OCI-LY7 (cell line): ENCODE measurements around the gene DHX15. TPM values are rescaled to one million over a fixed set of nuclear protein-coding genes. Genes with fewer than 3 reads are reported as not detected.

Source experiments
- BruUV-seq: library from RNA; stranded (reverse); fragments of 400-500 nt; replicated peaks from 2 replicates; lab custom pipeline; 2021; lab: Mats Ljungman, UMichigan
- CTCF ChIA-PET: fragments of 300-600 bp; sonication (Branson Sonifier 250); formaldehyde crosslinking; loops from one replicate; lab custom pipeline; 2022; ENCODE audit warnings: antibody characterized with exemption; ENCODE audit not compliant: unreplicated experiment; lab: Charles Lee
- POLR2A ChIA-PET: fragments of 300-600 bp; sonication (Branson Sonifier 250); formaldehyde crosslinking; loops from one replicate; lab custom pipeline; 2022; ENCODE audit warnings: antibody characterized with exemption; lab: Charles Lee
- DNase-seq: peaks from one replicate; pipeline ENCODE4 v3.0.0-alpha.2; 2015; ENCODE audit warnings: low spot score
- H2AFZ ChIP-seq: fragments of 200-600 bp; sonication (generic), shearing (Covaris generic); 2 replicates; pipeline ENCODE4 v1.6.1; 2014; ENCODE audit warnings: mild to moderate bottlenecking, antibody characterized with exemption, low read length, moderate library complexity
- H3K27ac ChIP-seq: fragments of 200-600 bp; sonication (generic); 2 replicates; pipeline ENCODE4 v1.5.1; 2014; ENCODE audit warnings: mixed run types, low read depth, mild to moderate bottlenecking, moderate library complexity, low read length, inconsistent platforms; ENCODE audit not compliant: poor library complexity, severe bottlenecking
- H3K36me3 ChIP-seq: fragments of 200-600 bp; sonication (generic); 2 replicates; pipeline ENCODE4 v1.6.1; 2014; ENCODE audit warnings: mild to moderate bottlenecking, antibody characterized with exemption, low read length, moderate library complexity, mixed read lengths; ENCODE audit not compliant: insufficient read depth
- H3K4me1 ChIP-seq: fragments of 200-600 bp; sonication (generic); 2 replicates; pipeline ENCODE4 v1.5.1; 2014; ENCODE audit warnings: mild to moderate bottlenecking, low read length; ENCODE audit not compliant: insufficient read depth, poor library complexity, severe bottlenecking
- H3K4me2 ChIP-seq: fragments of 200-600 bp; sonication (generic); 2 replicates; pipeline ENCODE4 v1.6.1; 2014; ENCODE audit warnings: mild to moderate bottlenecking, low read length
- H3K4me3 ChIP-seq: fragments of 200-600 bp; sonication (generic); 2 replicates; pipeline ENCODE4 v1.5.1; 2014; ENCODE audit warnings: mild to moderate bottlenecking, low read depth, low read length; ENCODE audit not compliant: poor library complexity, severe bottlenecking
- H3K79me2 ChIP-seq: fragments of 200-600 bp; sonication (generic); 2 replicates; pipeline ENCODE4 v1.6.1; 2016; ENCODE audit warnings: low read depth, mild to moderate bottlenecking, low read length, moderate library complexity, mixed read lengths; ENCODE audit not compliant: insufficient read depth
- H3K9me2 ChIP-seq: fragments of 200-600 bp; sonication (generic); 2 replicates; pipeline ENCODE4 v1.6.1; 2016; ENCODE audit warnings: mild to moderate bottlenecking, low read length, mixed read lengths; ENCODE audit not compliant: insufficient read depth
- H3K9me3 ChIP-seq: fragments of 200-600 bp; sonication (generic); 2 replicates; pipeline ENCODE4 v1.6.1; 2014; ENCODE audit warnings: mild to moderate bottlenecking, mixed run types, low read length, mixed read lengths
- H4K20me1 ChIP-seq: fragments of 200-600 bp; sonication (generic); 2 replicates; pipeline ENCODE4 v1.6.1; 2014; ENCODE audit warnings: mild to moderate bottlenecking, antibody characterized with exemption, low read length, moderate library complexity, mixed read lengths; ENCODE audit not compliant: insufficient read depth
- EZH2phosphoT487 ChIP-seq: fragments of 200-600 bp; sonication (generic); IDR thresholded peaks from 2 replicates; pipeline ENCODE4 v1.6.1; 2018; ENCODE audit warnings: low read depth, borderline replicate concordance, mild to moderate bottlenecking, mixed run types, antibody characterized with exemption, low read length, moderate library complexity, mixed read lengths
- intact Hi-C: fragments of 100-400 bp; cut with micrococcal nuclease; formaldehyde crosslinking; loops from one replicate; pipeline ENCODE4 v1.10.0; 2022; ENCODE audit not compliant: unreplicated experiment
- total RNA-seq, 2 experiments: library from RNA; depleted of rRNA in 1 of 2; stranded (reverse); fragments of >200 nt in 1 of 2; shearing (Covaris generic) in 1 of 2; gene quantifications; 2 replicates each; pipeline ENCODE4 v1.2.3, GENCODE V29; 2014 to 2022
- TF ChIP-seq, protein P1 (sequence below): fragments of 200-600 bp; sonication (generic); conservative IDR thresholded peaks from 2 replicates; pipeline ENCODE4 v1.5.1; 2014; ENCODE audit warnings: mild to moderate bottlenecking, antibody characterized with exemption, low read length, moderate library complexity, mixed read lengths

Gene DHX15
- total RNA-seq, 2 experiments from 2014 or later = 189 to 237 TPM

DNA sequence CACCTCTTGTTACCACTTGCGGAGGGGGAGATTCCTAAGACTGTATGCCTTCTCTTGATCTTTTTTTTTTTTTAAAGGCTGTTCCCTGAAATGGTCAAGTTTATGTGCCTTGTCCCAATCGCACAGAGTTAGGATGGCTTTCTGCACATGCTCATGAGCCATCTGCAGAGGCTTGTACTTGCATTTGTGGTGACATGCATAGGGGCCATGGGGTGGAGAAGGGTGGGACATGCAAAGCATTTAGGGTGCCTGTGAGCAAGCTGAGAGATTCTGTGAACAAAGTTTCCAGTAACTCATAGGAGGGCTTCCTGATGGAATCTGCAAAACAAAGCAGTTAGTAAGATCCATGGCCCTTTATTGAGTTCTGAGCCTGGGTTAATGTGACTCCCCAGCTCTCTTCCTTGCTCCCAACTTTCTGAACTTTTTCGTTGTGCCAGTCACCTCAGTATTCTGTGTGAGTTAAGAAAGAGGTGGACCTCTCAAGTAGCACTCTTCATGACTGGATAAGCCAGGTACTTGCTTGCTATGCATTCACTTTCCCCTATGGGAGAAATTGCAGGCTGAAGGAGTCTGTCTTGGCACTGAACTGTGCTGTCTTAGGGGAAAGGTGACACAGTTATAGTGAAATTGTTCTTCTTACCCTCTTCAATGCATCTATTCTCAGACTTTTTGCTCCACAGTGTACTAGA lies 37.9 kb upstream of the DHX15 start:
- intact Hi-C loops = no loop called here
- BruUV-seq = no TSS peak
- CTCF ChIA-PET = no interaction called here
- TF ChIP-seq, protein P1, sequence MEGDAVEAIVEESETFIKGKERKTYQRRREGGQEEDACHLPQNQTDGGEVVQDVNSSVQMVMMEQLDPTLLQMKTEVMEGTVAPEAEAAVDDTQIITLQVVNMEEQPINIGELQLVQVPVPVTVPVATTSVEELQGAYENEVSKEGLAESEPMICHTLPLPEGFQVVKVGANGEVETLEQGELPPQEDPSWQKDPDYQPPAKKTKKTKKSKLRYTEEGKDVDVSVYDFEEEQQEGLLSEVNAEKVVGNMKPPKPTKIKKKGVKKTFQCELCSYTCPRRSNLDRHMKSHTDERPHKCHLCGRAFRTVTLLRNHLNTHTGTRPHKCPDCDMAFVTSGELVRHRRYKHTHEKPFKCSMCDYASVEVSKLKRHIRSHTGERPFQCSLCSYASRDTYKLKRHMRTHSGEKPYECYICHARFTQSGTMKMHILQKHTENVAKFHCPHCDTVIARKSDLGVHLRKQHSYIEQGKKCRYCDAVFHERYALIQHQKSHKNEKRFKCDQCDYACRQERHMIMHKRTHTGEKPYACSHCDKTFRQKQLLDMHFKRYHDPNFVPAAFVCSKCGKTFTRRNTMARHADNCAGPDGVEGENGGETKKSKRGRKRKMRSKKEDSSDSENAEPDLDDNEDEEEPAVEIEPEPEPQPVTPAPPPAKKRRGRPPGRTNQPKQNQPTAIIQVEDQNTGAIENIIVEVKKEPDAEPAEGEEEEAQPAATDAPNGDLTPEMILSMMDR = no peak
- no peak for TF ChIP-seq EZH2phosphoT487
- H2AFZ ChIP-seq = no peak overlapping the region
- H3K27ac ChIP-seq = no peak overlapping the region
- no peaks in the 10 kb centered on the region for H3K9me2 ChIP-seq
- no peaks in the 10 kb centered on the region for H3K4me1 ChIP-seq
- no peak for DNase-seq
- H3K9me3 ChIP-seq = no peaks in the 10 kb centered on the region
- H3K4me2 ChIP-seq = no peak overlapping the region
- no peaks in the 10 kb centered on the region for H3K79me2 ChIP-seq
- H4K20me1 ChIP-seq = no peaks in the 10 kb centered on the region
- H3K36me3 ChIP-seq = no peaks in the 10 kb centered on the region
- POLR2A ChIA-PET = interaction anchor here (0.7 kb wide), 1 partner anchor 841 kb away, joined by 3 read pairs; no protein-coding TSS in a partner anchor
- no peak overlapping the region for H3K4me3 ChIP-seq

DNA sequence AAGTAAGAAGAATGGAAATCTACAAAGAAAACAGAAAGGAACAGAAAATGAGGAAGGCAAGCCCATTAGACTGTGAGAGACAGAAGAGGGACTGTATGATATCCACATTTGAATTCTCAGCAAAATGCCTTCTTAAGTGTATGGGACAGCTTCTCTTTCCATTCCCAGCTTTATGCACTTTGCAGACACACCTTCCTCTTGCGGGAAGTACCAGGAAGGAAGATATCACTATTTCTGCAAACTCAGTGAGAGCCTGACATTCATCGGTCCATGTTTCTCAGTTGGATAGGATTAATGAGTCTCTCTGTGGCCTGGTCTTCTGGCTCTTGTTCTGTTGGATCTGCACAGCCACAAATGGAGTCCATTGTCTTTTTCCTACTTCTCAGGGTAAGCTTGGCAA lies 31.6 kb upstream of the DHX15 start:
- no peak for TF ChIP-seq EZH2phosphoT487
- TF ChIP-seq, protein P1 = no peak
- no TSS peak for BruUV-seq
- intact Hi-C loops = no loop called here
- Histone ChIP-seq H3K9me3 (no peaks in the 10 kb centered on the region), H3K4me2 (no peak overlapping the region), H3K4me3 (no peak overlapping the region), H2AFZ (no peak overlapping the region), H3K27ac (no peak overlapping the region), H3K9me2 (no peaks in the 10 kb centered on the region), H3K4me1 (no peaks in the 10 kb centered on the region), H4K20me1 (no peaks in the 10 kb centered on the region), H3K79me2 (no peaks in the 10 kb centered on the region), H3K36me3 (no peaks in the 10 kb centered on the region)
- no peak for DNase-seq
- CTCF ChIA-PET = no interaction called here
- POLR2A ChIA-PET = no interaction called here

DNA sequence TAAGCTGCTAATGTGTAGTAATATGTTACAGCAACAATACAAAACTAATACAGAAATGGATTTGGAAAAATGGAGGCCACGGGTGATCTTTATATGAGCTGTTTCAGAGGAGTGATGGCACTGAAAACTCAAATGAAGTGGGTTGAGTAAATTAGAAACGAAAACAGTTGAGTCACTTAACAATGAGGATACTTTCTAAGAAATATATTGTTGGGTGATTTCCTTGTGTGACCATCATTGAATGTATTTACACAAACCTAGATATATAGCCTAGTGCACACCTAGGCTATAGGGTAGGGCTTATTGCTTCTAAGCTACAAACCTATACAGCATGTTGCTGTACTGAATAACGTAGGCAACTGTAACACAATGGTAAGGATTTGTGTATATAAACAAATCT lies 30.5 kb upstream of the DHX15 start:
- no peak overlapping the region for H2AFZ ChIP-seq
- H3K9me2 ChIP-seq = no peaks in the 10 kb centered on the region
- no peaks in the 10 kb centered on the region for H3K79me2 ChIP-seq
- DNase-seq = no peak
- intact Hi-C loops = no loop called here
- H3K27ac ChIP-seq = no peak overlapping the region
- H4K20me1 ChIP-seq = no peaks in the 10 kb centered on the region
- no peaks in the 10 kb centered on the region for H3K4me1 ChIP-seq
- ChIA-PET POLR2A (no interaction called here), CTCF (no interaction called here)
- H3K4me3 ChIP-seq = no peak overlapping the region
- TF ChIP-seq, protein P1 = no peak
- TF ChIP-seq EZH2phosphoT487 = no peak
- H3K36me3 ChIP-seq = no peaks in the 10 kb centered on the region
- no peaks in the 10 kb centered on the region for H3K9me3 ChIP-seq
- no peak overlapping the region for H3K4me2 ChIP-seq
- no TSS peak for BruUV-seq
